GM12878 (cell line): ENCODE data around the gene UTP20. TPM values are rescaled to one million over a fixed set of nuclear protein-coding genes. Genes with fewer than 3 reads are reported as not detected.

ENCODE experiments used
- ATAC-seq: fragments of 200-7000 bp; cut with Tn5 transposase; 3 replicates; pipeline ENCODE4 v1.9.1; 2020; ENCODE audit warnings: mild to moderate bottlenecking, moderate library complexity
- Bru-seq: library from RNA; stranded (reverse); fragments of 400-500 nt; gene quantifications from one replicate; lab custom pipeline; 2021; lab: Mats Ljungman, UMichigan
- BruChase-seq, 2 experiments: library from RNA; stranded (reverse); fragments of 400-500 nt; gene quantifications; one replicate each; lab custom pipeline; 2021; lab: Mats Ljungman, UMichigan
- BruUV-seq: library from RNA; stranded (reverse); fragments of 400-500 nt; replicated peaks from 2 replicates; lab custom pipeline; 2021; lab: Mats Ljungman, UMichigan
- CTCF ChIA-PET: fragments of 300-600 bp; sonication (Branson Sonifier 250); formaldehyde crosslinking; extraction: SDS; loops from one replicate; lab custom pipeline; 2021; ENCODE audit warnings: inconsistent platforms; lab: Yijun Ruan, JAX
- POLR2A ChIA-PET: fragments of 350-600 bp; formaldehyde crosslinking; extraction: SDS; loops from one replicate; lab custom pipeline; 2021; ENCODE audit warnings: inconsistent platforms; lab: Charles Lee
- RAD21 ChIA-PET: fragments of 300-600 bp; sonication (Branson Sonifier 250); formaldehyde crosslinking; loops from one replicate; lab custom pipeline; 2023; ENCODE audit warnings: antibody characterized with exemption; ENCODE audit not compliant: unreplicated experiment; lab: Charles Lee
- SMC1A ChIA-PET: fragments of 300-600 bp; sonication (Branson Sonifier 250); formaldehyde crosslinking; loops from one replicate; lab custom pipeline; 2023; ENCODE audit not compliant: unreplicated experiment, uncharacterized antibody; lab: Charles Lee
- DNase-seq: peaks from one replicate; pipeline ENCODE4 v3.0.0-alpha.2; 2011; ENCODE audit warnings: low read depth, low spot score
- FAIRE-seq: peaks from 3 replicates; lab custom pipeline; 2011; peaks lifted over from hg19 to GRCh38; lab: Jason Lieb, UNC
- H2AFZ ChIP-seq: 2 replicates; pipeline ENCODE4 v1.6.0; 2011; ENCODE audit warnings: low read depth, low read length, control low read depth; ENCODE audit not compliant: control insufficient read depth
- H3K27ac ChIP-seq: 2 replicates; pipeline ENCODE4 v1.5.1; 2011; ENCODE audit warnings: control low read depth; ENCODE audit not compliant: control insufficient read depth, insufficient read depth
- H3K27me3 ChIP-seq, 2 experiments: replicated peaks in 1 of 2; 2 replicates each; pipeline versions ENCODE4 v1.6.0 to v1.6.1; 2011; ENCODE audit warnings: low read length in 1 of 2; ENCODE audit not compliant: control insufficient read depth in 2 of 2, insufficient read depth in 2 of 2
- H3K36me3 ChIP-seq, 2 experiments: 2 replicates each; pipeline ENCODE4 v1.5.1; 2011; ENCODE audit warnings: low read length in 1 of 2; ENCODE audit not compliant: control insufficient read depth in 2 of 2, insufficient read depth in 2 of 2
- H3K4me1 ChIP-seq: 2 replicates; pipeline ENCODE4 v1.6.1; 2011; ENCODE audit warnings: mild to moderate bottlenecking, low read length, moderate library complexity, mixed read lengths; ENCODE audit not compliant: control insufficient read depth, insufficient read depth
- H3K4me2 ChIP-seq: 2 replicates; pipeline ENCODE4 v1.6.0; 2011; ENCODE audit warnings: control low read depth; ENCODE audit not compliant: control insufficient read depth, insufficient read depth
- H3K4me3 ChIP-seq: fragments of 200-600 bp; sonication (generic); 2 replicates; pipeline ENCODE4 v1.5.1; 2016
- H3K79me2 ChIP-seq: 2 replicates; pipeline ENCODE4 v1.6.0; 2011; ENCODE audit warnings: low read length; ENCODE audit not compliant: control insufficient read depth, insufficient read depth
- H3K9ac ChIP-seq: 2 replicates; pipeline ENCODE4 v1.8.0; 2011; ENCODE audit warnings: low read length, control low read depth, mixed read lengths; ENCODE audit not compliant: control insufficient read depth, insufficient read depth
- H3K9me3 ChIP-seq: replicated peaks from 3 replicates; pipeline ENCODE4 v1.5.1; 2011; ENCODE audit warnings: mild to moderate bottlenecking, low read length; ENCODE audit not compliant: control insufficient read depth, insufficient read depth
- H4K20me1 ChIP-seq: 2 replicates; pipeline ENCODE4 v1.6.0; 2011; ENCODE audit not compliant: control insufficient read depth, insufficient read depth
- ATF7 ChIP-seq: fragments of 450-650 bp; IDR thresholded peaks from 2 replicates; pipeline ENCODE4 v1.6.1; 2016; ENCODE audit warnings: low read depth, mild to moderate bottlenecking
- BACH1 ChIP-seq: fragments of 450-650 bp; IDR thresholded peaks from 2 replicates; pipeline ENCODE4 v1.6.1; 2017; ENCODE audit warnings: mild to moderate bottlenecking, borderline replicate concordance
- BMI1 ChIP-seq: fragments of 450-650 bp; IDR thresholded peaks from 2 replicates; pipeline ENCODE4 v1.6.1; 2016; ENCODE audit warnings: mild to moderate bottlenecking, moderate library complexity, borderline replicate concordance
- HCFC1 ChIP-seq: fragments of 150-350 bp; IDR thresholded peaks from 2 replicates; pipeline ENCODE4 v1.6.1; 2014; ENCODE audit warnings: low read length
- IKZF1 ChIP-seq: fragments of 450-650 bp; conservative IDR thresholded peaks from 2 replicates; pipeline ENCODE4 v1.6.1; 2017; ENCODE audit warnings: antibody characterized with exemption, mild to moderate bottlenecking
- JUNB ChIP-seq: IDR thresholded peaks from 2 replicates; pipeline ENCODE4 v1.6.1; 2016; ENCODE audit warnings: antibody characterized with exemption, mild to moderate bottlenecking
- MAX ChIP-seq: IDR thresholded peaks from 2 replicates; pipeline ENCODE4 v1.6.1; 2012; ENCODE audit warnings: low read depth, low read length, improper control_type of control experiment
- MXI1 ChIP-seq: fragments of 150-350 bp; IDR thresholded peaks from 2 replicates; pipeline ENCODE4 v1.6.1; 2011; ENCODE audit warnings: low read depth, mild to moderate bottlenecking, inconsistent platforms, low read length, improper control_type of control experiment
- NBN ChIP-seq: fragments of 450-650 bp; IDR thresholded peaks from 2 replicates; pipeline ENCODE4 v1.6.1; 2016
- NKRF ChIP-seq: fragments of 450-650 bp; conservative IDR thresholded peaks from 2 replicates; pipeline ENCODE4 v1.6.1; 2017; ENCODE audit warnings: mild to moderate bottlenecking, moderate library complexity
- NRF1 ChIP-seq: conservative IDR thresholded peaks from 2 replicates; pipeline ENCODE4 v1.6.1; 2011; ENCODE audit warnings: mild to moderate bottlenecking, low read depth, low read length, improper control_type of control experiment
- REST ChIP-seq: IDR thresholded peaks from 2 replicates; pipeline ENCODE4 v1.6.1; 2012; ENCODE audit warnings: mild to moderate bottlenecking, low read depth, low read length
- SMAD5 ChIP-seq: IDR thresholded peaks from 2 replicates; pipeline ENCODE4 v1.6.1; 2016; ENCODE audit warnings: antibody characterized with exemption, low read depth
- USF1 ChIP-seq: IDR thresholded peaks from 2 replicates; pipeline ENCODE4 v1.6.1; 2011; ENCODE audit warnings: borderline replicate concordance, low read depth, mild to moderate bottlenecking, moderate library complexity, mixed read lengths, low read length; ENCODE audit not compliant: insufficient read depth; ENCODE audit errors: extremely low read length
- WGBS: methylation state at CpG from one replicate; pipeline ENCODE4 v1.1.6; 2016; ENCODE audit warnings: low lambda C conversion rate; ENCODE audit not compliant: insufficient replicate concordance, insufficient coverage; ENCODE audit errors: missing lambda C conversion rate; 5-methylcytosine and 5-hydroxymethylcytosine counted together
- in situ Hi-C: fragments of 300-500 bp; cut with MboI; formaldehyde crosslinking; loops from 9 replicates; pipeline ENCODE4 v1.14.3; 2018; ENCODE audit warnings: mixed read lengths
- intact Hi-C: fragments of 100-400 bp; cut with micrococcal nuclease; formaldehyde crosslinking; loops from one replicate; pipeline ENCODE4 v1.14.2; 2022; ENCODE audit not compliant: unreplicated experiment
- long read RNA-seq, 2 experiments: library from polyadenylated mRNA; unstranded; transcript quantifications; one replicate each; pipeline ENCODE4 v2.0.0, GENCODE V29; 2019 to 2020
- polyA minus RNA-seq, 3 experiments: library from RNA; depleted of rRNA, polyadenylated mRNA; stranded (reverse); fragments of >200 nt; gene quantifications; 2 replicates each; pipeline ENCODE4 v1.2.3, GENCODE V29; 2011
- polyA plus RNA-seq, 11 experiments: library from polyadenylated mRNA; depleted of rRNA in 4 of 11; unstranded in 6 of 11; stranded (reverse) in 5 of 11; fragments of >200 nt; fragmentation: Nextera tagmentation in 4 of 11; fragmentation: Illumina TruSeq in 1 of 11; extraction: Ambion mirVana in 4 of 11; extraction: Trizol in 1 of 11; gene quantifications; 1 replicate in 1 of 11; 2 replicates in 10 of 11; pipeline versions ENCODE4 v1.2.1 to v1.2.3, GENCODE V29; 2011 to 2016; ENCODE audit warnings: inconsistent platforms in 2 of 11, missing spikeins in 2 of 11, low read depth in 1 of 11
- total RNA-seq, 4 experiments: library from RNA; depleted of rRNA in 3 of 4; stranded (reverse); fragments of >200 nt in 3 of 4; fragmentation: Illumina TruSeq in 1 of 4; extraction: Trizol in 1 of 4; gene quantifications; 2 replicates each; pipeline versions ENCODE4 v1.2.1 to v1.2.3, GENCODE V29; 2013 to 2021

Gene UTP20
- total RNA-seq (2013; cell fraction: nucleolus; rRNA removed): 49.9 and 52.0 TPM in 2 replicates
- total RNA-seq (2014; rRNA removed) (20.6 and 21.5 TPM in 2 replicates), total RNA-seq (2014; rRNA removed; fragmentation: Illumina TruSeq; extraction: Trizol) (25.2 and 25.6 TPM in 2 replicates), total RNA-seq (2021) (20.0 and 21.6 TPM in 2 replicates), polyA plus RNA-seq (2011; rRNA removed) (18.5 and 22.0 TPM in 2 replicates), polyA plus RNA-seq (2014; fragmentation: Illumina TruSeq; extraction: Trizol) (19.7 and 22.4 TPM in 2 replicates), polyA plus RNA-seq (2014; fragmentation: Nextera tagmentation; extraction: Ambion mirVana) (1 to 10 TPM; 3.6 to 4.0 TPM), polyA plus RNA-seq (2014; rRNA removed) (11.3 and 13.6 TPM in 2 replicates), polyA plus RNA-seq (2016; fragmentation: Nextera tagmentation; extraction: Ambion mirVana) (10 to 100 TPM; 11.6 to 14.8 TPM), polyA minus RNA-seq (2011; rRNA and poly(A)+ RNA removed) (23.1 and 27.7 TPM in 2 replicates), Bru-seq, nascent RNA (percentile 65 among the genes with signal in this experiment), BruChase-seq, experiment 1, labeled RNA remaining after a 6-hour chase (percentile 73 among the genes with signal in this experiment), BruChase-seq, experiment 2, labeled RNA remaining after a 2-hour chase (percentile 72 among the genes with signal in this experiment)
- 3.1 TPM for polyA plus RNA-seq (2011; ENCODE audit: low read depth)
- polyA plus RNA-seq (2011; cell fraction: cytosol; rRNA removed): 9.2 TPM in 2 replicates
- 9.1 and 14.1 TPM in 2 replicates for polyA plus RNA-seq (2011; cell fraction: nucleus; rRNA removed)
- polyA plus RNA-seq (2012): 3.4 and 4.8 TPM in 2 replicates
- polyA minus RNA-seq (2011; cell fraction: cytosol; rRNA and poly(A)+ RNA removed): 11.0 and 13.2 TPM in 2 replicates
- polyA minus RNA-seq (2011; cell fraction: nucleus; rRNA and poly(A)+ RNA removed): 13.7 and 27.0 TPM in 2 replicates
- long read RNA-seq, experiment 1, partial matches to known transcripts: 7 of 7 reads
- long read RNA-seq, experiment 1, other reads (novel, unspliced or antisense): 0 of 7 reads
- long read RNA-seq, experiment 2, partial matches to known transcripts: 32 of 39 reads
- long read RNA-seq, experiment 2, other reads (novel, unspliced or antisense): 7 of 39 reads

DNA sequence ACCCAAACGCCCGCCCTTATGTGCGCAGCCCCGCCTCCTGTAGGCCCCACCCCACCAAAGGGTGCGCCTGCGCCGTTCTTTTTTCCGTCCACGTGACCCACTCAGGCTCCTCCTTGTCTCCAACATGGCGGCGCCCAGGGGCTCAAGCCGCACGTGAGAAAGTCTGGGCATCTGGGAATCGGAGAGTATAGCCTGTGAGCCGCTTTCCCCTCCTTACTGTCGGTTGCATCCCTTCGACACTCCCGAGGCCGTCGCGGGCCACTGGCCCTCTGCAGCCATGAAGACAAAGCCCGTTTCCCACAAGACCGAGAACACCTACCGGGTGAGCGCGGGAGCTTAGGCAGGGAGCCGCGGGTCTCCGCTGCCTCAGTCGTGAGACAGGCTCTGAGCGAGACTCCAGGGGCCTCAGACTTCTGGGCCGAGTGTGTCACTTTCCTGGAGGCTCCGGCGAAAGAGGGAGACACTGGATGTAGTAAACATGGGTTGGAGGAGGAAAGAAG, at the start of gene UTP20:
TSS of gene UTP20 (plus strand) at position 100 of the 500 bp plus-strand sequence. CDS start at position 278, 178 bp downstream.
- Histone ChIP-seq H3K27ac (peak within 1 kb of the TSS; percentile 53), H3K27me3 (peaks cover 0 to 6% of the 10 kb centered on the region in 2 experiments; a peak in 1 of 4 replicates), H3K4me2 (peak within 1 kb of the TSS; percentile 79), H3K9me3 (no peaks in the 10 kb centered on the region), H3K36me3 (no peaks in the 10 kb centered on the region), H4K20me1 (no peaks in the 10 kb centered on the region), H3K4me1 (no peaks in the 10 kb centered on the region), H3K79me2 (peaks cover 13% of the 10 kb centered on the region), H2AFZ (peak within 1 kb of the TSS; percentile 98), H3K9ac (peak within 1 kb of the TSS; percentile 83), H3K4me3 (peak within 1 kb of the TSS; percentile 99)
- intact Hi-C loops: no loop called here
- DNase-seq (peak; percentile 67), FAIRE-seq (peak; percentile 92), ATAC-seq (peak; percentile 100)
- ChIA-PET SMC1A (no interaction called here), POLR2A (interaction anchor here (0.5 kb wide), 1 partner anchor 541 kb away, joined by 3 read pairs; no protein-coding TSS in a partner anchor), CTCF (interaction anchor here (0.8 kb wide), 1 partner anchor 135 kb away, joined by 3 read pairs; no protein-coding TSS in a partner anchor), RAD21 (no interaction called here)
- 1% methylated on average over 34 of the region's 34 CpGs for WGBS
- in situ Hi-C loops: no loop called here
- no TSS peak for BruUV-seq
- TF ChIP-seq ATF7: no peak
- peak; percentile 72; the same call in 1 of the 2 replicates for TF ChIP-seq NBN
- TF ChIP-seq SMAD5: peak; percentile 62; the same call in 1 of the 2 replicates
- TF ChIP-seq HCFC1: peak; percentile 73
- TF ChIP-seq MAX: peak; percentile 100
- TF ChIP-seq USF1: peak; percentile 95
- peak; percentile 100 for TF ChIP-seq MXI1
- no peak for TF ChIP-seq JUNB
- TF ChIP-seq REST: no peak
- peak; percentile 100 for TF ChIP-seq NKRF
- TF ChIP-seq BMI1: no peak
- peak; percentile 8; the same call in 1 of the 2 replicates for TF ChIP-seq IKZF1
- TF ChIP-seq NRF1: peak; percentile 78
- no peak for TF ChIP-seq BACH1
